HepG2 (cell line): ENCODE results near the gene C16orf86. TPM values are rescaled to one million over a fixed set of nuclear protein-coding genes. Genes with fewer than 3 reads are reported as not detected.

Experiments used
- ADNP ChIP-seq: sonication (generic); formaldehyde crosslinking; IDR thresholded peaks from 2 replicates; pipeline ENCODE4 v1.4.0; 2020; ENCODE audit warnings: missing genetic modification reagents
- CBX1 ChIP-seq: IDR thresholded peaks from one replicate; pipeline ENCODE4 v1.6.1; 2016; ENCODE audit warnings: antibody characterized with exemption, low read depth
- CENPT ChIP-seq: sonication (generic); formaldehyde crosslinking; IDR thresholded peaks from 2 replicates; pipeline ENCODE4 v1.8.0; 2022; ENCODE audit warnings: low read depth, mild to moderate bottlenecking, moderate library complexity, missing genetic modification reagents
- DR1 ChIP-seq: sonication (generic); formaldehyde crosslinking; IDR thresholded peaks from 2 replicates; pipeline ENCODE4 v1.8.0; 2021; ENCODE audit warnings: mild to moderate bottlenecking, missing genetic modification reagents, inconsistent platforms
- FOXC1 ChIP-seq: sonication (generic); formaldehyde crosslinking; IDR thresholded peaks from 2 replicates; pipeline ENCODE4 v1.8.0; 2022; ENCODE audit warnings: mild to moderate bottlenecking, missing genetic modification reagents, borderline replicate concordance
- GABPA ChIP-seq, 2 experiments: IDR thresholded peaks; 2 replicates each; pipeline ENCODE4 v1.6.1; 2011 to 2016; ENCODE audit warnings: low read depth in 2 of 2, low read length in 1 of 2, missing biosample characterization in 1 of 2, missing genetic modification characterization in 1 of 2
- HOXA3 ChIP-seq: sonication (generic); formaldehyde crosslinking; IDR thresholded peaks from 2 replicates; pipeline ENCODE4 v1.5.0; 2020; ENCODE audit warnings: missing genetic modification reagents
- KLF11 ChIP-seq: IDR thresholded peaks from 2 replicates; pipeline ENCODE4 v1.6.1; 2016; ENCODE audit warnings: missing compliant biosample characterization
- KLF6 ChIP-seq: IDR thresholded peaks from 2 replicates; pipeline ENCODE4 v1.8.0; 2016; ENCODE audit warnings: missing biosample characterization, missing genetic modification reagents
- MED13 ChIP-seq: sonication (generic); formaldehyde crosslinking; IDR thresholded peaks from 2 replicates; pipeline ENCODE4 v1.5.0; 2020; ENCODE audit warnings: missing genetic modification reagents
- MTA1 ChIP-seq: sonication (generic); formaldehyde crosslinking; IDR thresholded peaks from 2 replicates; pipeline ENCODE4 v1.4.0; 2020; ENCODE audit warnings: missing genetic modification reagents, mild to moderate bottlenecking, borderline replicate concordance
- PRMT3 ChIP-seq: sonication (generic); formaldehyde crosslinking; IDR thresholded peaks from 2 replicates; pipeline ENCODE4 v1.8.1; 2022; ENCODE audit warnings: low read depth, mild to moderate bottlenecking, moderate library complexity, missing genetic modification reagents, borderline replicate concordance
- SALL2 ChIP-seq: sonication (generic); formaldehyde crosslinking; IDR thresholded peaks from 2 replicates; pipeline ENCODE4 v1.8.1; 2023; ENCODE audit warnings: mild to moderate bottlenecking, missing genetic modification reagents, inconsistent platforms
- SATB2 ChIP-seq: sonication (generic); formaldehyde crosslinking; IDR thresholded peaks from 2 replicates; pipeline ENCODE4 v1.5.0; 2020; ENCODE audit warnings: missing genetic modification reagents
- SRSF1 ChIP-seq: fragments of 200-400 bp; formaldehyde crosslinking; optimal IDR thresholded peaks from 2 replicates; pipeline ENCODE3; 2017; ENCODE audit warnings: mild to moderate bottlenecking, low read depth, low read length, moderate library complexity
- SRY ChIP-seq: sonication (generic); formaldehyde crosslinking; IDR thresholded peaks from 2 replicates; pipeline ENCODE4 v1.8.0; 2022; ENCODE audit warnings: mild to moderate bottlenecking, missing genetic modification reagents
- TEAD3 ChIP-seq: optimal IDR thresholded peaks from 2 replicates; pipeline ENCODE3; 2016; ENCODE audit warnings: borderline replicate concordance
- ZBTB20 ChIP-seq: sonication (generic); formaldehyde crosslinking; IDR thresholded peaks from 2 replicates; pipeline ENCODE4 v1.8.1; 2023; ENCODE audit warnings: missing genetic modification reagents, low read depth, mild to moderate bottlenecking, borderline replicate concordance
- ZFYVE20 ChIP-seq: sonication (generic); formaldehyde crosslinking; IDR thresholded peaks from 2 replicates; pipeline ENCODE4 v1.8.0; 2023; ENCODE audit warnings: low read depth, mild to moderate bottlenecking, moderate library complexity, missing genetic modification reagents, borderline replicate concordance
- ZNF256 ChIP-seq: sonication (generic); formaldehyde crosslinking; conservative IDR thresholded peaks from 2 replicates; pipeline ENCODE4 v1.4.0; 2020; ENCODE audit warnings: missing genetic modification reagents
- ZNF382 ChIP-seq: sonication (generic); formaldehyde crosslinking; IDR thresholded peaks from 2 replicates; pipeline ENCODE4 v1.5.0; 2020; ENCODE audit warnings: missing genetic modification reagents, mild to moderate bottlenecking, borderline replicate concordance
- ZNF543 ChIP-seq: sonication (generic); formaldehyde crosslinking; IDR thresholded peaks from 2 replicates; pipeline ENCODE4 v1.4.0; 2020; ENCODE audit warnings: mild to moderate bottlenecking, missing genetic modification reagents
- ZNF570 ChIP-seq: sonication (generic); formaldehyde crosslinking; IDR thresholded peaks from 2 replicates; pipeline ENCODE4 v1.4.0; 2020; ENCODE audit warnings: mild to moderate bottlenecking, missing genetic modification reagents, borderline replicate concordance
- ZNF607 ChIP-seq: sonication (generic); formaldehyde crosslinking; IDR thresholded peaks from 2 replicates; pipeline ENCODE4 v1.5.1; 2020; ENCODE audit warnings: missing genetic modification reagents, mild to moderate bottlenecking, borderline replicate concordance
- ZNF660 ChIP-seq: sonication (generic); formaldehyde crosslinking; IDR thresholded peaks from 2 replicates; pipeline ENCODE4 v1.5.1; 2020; ENCODE audit warnings: mild to moderate bottlenecking, low read depth, missing genetic modification reagents, borderline replicate concordance
- ZNF672 ChIP-seq: sonication (generic); formaldehyde crosslinking; IDR thresholded peaks from 2 replicates; pipeline ENCODE4 v1.8.1; 2022; ENCODE audit warnings: missing genetic modification reagents
- ZNF746 ChIP-seq: sonication (generic); formaldehyde crosslinking; IDR thresholded peaks from 2 replicates; pipeline ENCODE4 v1.8.0; 2022; ENCODE audit warnings: mild to moderate bottlenecking, missing genetic modification reagents
- ZNF788 ChIP-seq: sonication (generic); formaldehyde crosslinking; IDR thresholded peaks from 2 replicates; pipeline ENCODE4 v1.5.0; 2020; ENCODE audit warnings: mild to moderate bottlenecking, missing genetic modification reagents, borderline replicate concordance
- ZSCAN12 ChIP-seq: sonication (generic); formaldehyde crosslinking; IDR thresholded peaks from 2 replicates; pipeline ENCODE4 v1.9.0; 2021; ENCODE audit warnings: mild to moderate bottlenecking, missing genetic modification reagents
- polyA plus RNA-seq, 8 experiments: library from polyadenylated mRNA; depleted of rRNA in 3 of 8; stranded (reverse) in 7 of 8; unstranded in 1 of 8; fragments of >200 nt; fragmentation: Illumina TruSeq in 4 of 8; extraction: Trizol in 4 of 8; gene quantifications; 2 replicates each; pipeline versions ENCODE4 v1.2.1 to v1.2.3, GENCODE V29; 2011 to 2016; ENCODE audit warnings: low read depth in 4 of 8, missing spikeins in 1 of 8, mixed read lengths in 1 of 8; ENCODE audit not compliant: insufficient read depth in 1 of 8
- total RNA-seq, 5 experiments: library from RNA; depleted of rRNA; stranded (reverse); fragments of >200 nt; fragmentation: Illumina TruSeq; extraction: Trizol; gene quantifications; 2 replicates each; pipeline ENCODE4 v1.2.3, GENCODE V29; 2016; ENCODE audit warnings: low read depth in 1 of 5
- TF ChIP-seq, protein P1 (sequence below): IDR thresholded peaks from 2 replicates; pipeline ENCODE4 v1.6.1; 2012; ENCODE audit warnings: low read depth, low read length, improper control_type of control experiment

Gene C16orf86
- total and polyA plus RNA-seq, 2 of the 13 experiments (the other 11 are each of a cell fraction or from before 2014, with no cell fraction given): 1.5 to 3.1 TPM

DNA sequence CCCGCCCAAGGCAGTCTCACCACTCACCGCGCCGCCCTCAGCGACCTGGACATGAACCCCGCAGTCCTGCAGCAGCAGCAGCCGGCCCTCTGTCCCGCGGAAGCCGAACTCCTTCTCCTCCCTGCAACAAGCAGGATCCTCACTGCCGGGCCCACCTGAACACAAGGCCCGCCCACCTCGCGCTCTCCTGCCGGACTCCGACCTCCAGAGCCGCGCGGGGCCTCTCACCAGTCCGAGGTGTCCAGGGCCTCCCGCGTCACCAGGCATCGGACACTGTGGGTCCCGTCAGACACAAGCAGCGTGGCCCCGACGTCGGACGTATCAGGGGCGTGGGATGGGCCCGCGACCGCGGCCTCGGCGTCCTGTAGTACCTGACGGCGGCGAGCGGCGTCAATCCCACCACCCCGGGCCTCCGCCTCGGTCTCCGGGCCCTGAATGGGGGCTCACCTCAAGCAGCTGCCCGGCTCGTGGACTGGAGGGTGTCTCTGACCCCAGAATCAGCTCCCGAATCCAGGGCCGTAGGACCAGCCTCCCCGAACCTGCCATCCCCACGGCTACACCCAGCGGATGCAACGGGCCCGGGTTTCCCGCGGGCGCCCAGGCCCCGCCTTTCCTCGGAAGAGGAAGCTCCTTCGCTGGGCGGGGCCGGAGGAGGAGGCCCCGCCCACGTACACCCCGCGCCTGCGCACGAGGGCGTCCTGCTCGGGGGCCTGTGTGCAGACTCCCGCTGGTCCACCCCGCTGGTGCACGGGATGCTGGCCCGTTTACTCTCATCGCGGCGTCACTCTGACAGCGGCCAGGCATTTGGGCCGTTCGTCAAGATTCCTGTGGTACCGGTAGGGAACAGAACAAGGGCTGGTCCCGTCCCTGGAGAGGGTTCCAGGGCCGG is 6.7 kb upstream of the C16orf86 start, which contains the start of gene ACD (continued):
- TF ChIP-seq KLF6 (0 out of 2 replicates have a peak, but pooled peaks have one; percentile 6), SRSF1 (peak; percentile 89), SRY (CRISPR knock-in tag) (peak; percentile 87), KLF11 (CRISPR knock-in tag) (0 out of 2 replicates have a peak, but pooled peaks have one; percentile 46), ZFYVE20 (CRISPR knock-in tag) (no peak), ZNF256 (CRISPR knock-in tag) (no peak; the same call in 1 of the 2 replicates), CENPT (peak; percentile 96), TEAD3 (CRISPR knock-in tag) (no peak), ZNF660 (CRISPR knock-in tag) (0 out of 2 replicates have a peak, but pooled peaks have one; percentile 39), SALL2 (no peak; the same call in 1 of the 2 replicates), ZNF746 (CRISPR knock-in tag) (no peak; the same call in 1 of the 2 replicates), ADNP (CRISPR knock-in tag) (no peak), HOXA3 (CRISPR knock-in tag) (peak; percentile 71), ZBTB20 (CRISPR knock-in tag) (0 out of 2 replicates have a peak, but pooled peaks have one; percentile 81), MTA1 (CRISPR knock-in tag) (peak; percentile 72; the same call in 1 of the 2 replicates), ZNF607 (CRISPR knock-in tag) (peak; percentile 57), GABPA (IDR thresholded peaks at IDR 0.05; ENCODE audit: low read depth, low read length) (no peak), GABPA (CRISPR knock-in tag; IDR thresholded peaks at IDR 0.05; ENCODE audit: low read depth) (peak; percentile 85), CBX1 (no peak), FOXC1 (CRISPR knock-in tag) (peak; percentile 87; the same call in 1 of the 2 replicates), SATB2 (CRISPR knock-in tag) (peak; percentile 37), ZNF543 (peak; percentile 91), MED13 (CRISPR knock-in tag) (no peak), ZNF382 (CRISPR knock-in tag) (no peak), PRMT3 (CRISPR knock-in tag) (no peak), DR1 (CRISPR knock-in tag) (peak; percentile 51), ZNF788 (CRISPR knock-in tag) (peak; percentile 91), ZNF570 (CRISPR knock-in tag) (0 out of 2 replicates have a peak, but pooled peaks have one; percentile 76), ZSCAN12 (CRISPR knock-in tag) (no peak), ZNF672 (no peak)
- TF ChIP-seq, protein P1, sequence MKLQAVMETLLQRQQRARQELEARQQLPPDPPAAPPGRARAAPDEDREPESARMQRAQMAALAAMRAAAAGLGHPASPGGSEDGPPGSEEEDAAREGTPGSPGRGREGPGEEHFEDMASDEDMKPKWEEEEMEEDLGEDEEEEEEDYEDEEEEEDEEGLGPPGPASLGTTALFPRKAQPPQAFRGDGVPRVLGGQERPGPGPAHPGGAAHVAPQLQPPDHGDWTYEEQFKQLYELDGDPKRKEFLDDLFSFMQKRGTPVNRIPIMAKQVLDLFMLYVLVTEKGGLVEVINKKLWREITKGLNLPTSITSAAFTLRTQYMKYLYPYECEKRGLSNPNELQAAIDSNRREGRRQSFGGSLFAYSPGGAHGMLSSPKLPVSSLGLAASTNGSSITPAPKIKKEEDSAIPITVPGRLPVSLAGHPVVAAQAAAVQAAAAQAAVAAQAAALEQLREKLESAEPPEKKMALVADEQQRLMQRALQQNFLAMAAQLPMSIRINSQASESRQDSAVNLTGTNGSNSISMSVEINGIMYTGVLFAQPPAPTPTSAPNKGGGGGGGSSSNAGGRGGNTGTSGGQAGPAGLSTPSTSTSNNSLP: no peak
